Calu3 (cell line): ENCODE data around the gene SAMD8. TPM values are rescaled to one million over a fixed set of nuclear protein-coding genes. Genes with fewer than 3 reads are reported as not detected.
"Not testable (repeated sequence)": the region's sequence is repeated elsewhere in the genome, so short reads cannot be mapped to it uniquely, and the experiment has no call there.

Experiments
- BruUV-seq: library from RNA; stranded (reverse); fragments of 400-500 nt; replicated peaks from 2 replicates; lab custom pipeline; 2021; lab: Mats Ljungman, UMichigan
- CTCF ChIA-PET: fragments of 300-600 bp; sonication (Branson Sonifier 250); formaldehyde crosslinking; loops from one replicate; lab custom pipeline; 2022; ENCODE audit warnings: antibody characterized with exemption; lab: Charles Lee
- DNase-seq: peaks from one replicate; pipeline ENCODE4 v3.0.0; 2022
- H3K27ac Mint-ChIP-seq: one replicate; pipeline ENCODE4 v1.8.0; 2022; ENCODE audit warnings: mixed read lengths; ENCODE audit not compliant: unreplicated experiment
- H3K27me3 Mint-ChIP-seq: one replicate; pipeline ENCODE4 v1.8.0; 2022; ENCODE audit warnings: mixed read lengths; ENCODE audit not compliant: unreplicated experiment
- H3K36me3 Mint-ChIP-seq: one replicate; pipeline ENCODE4 v1.8.0; 2022; ENCODE audit warnings: mild to moderate bottlenecking, moderate library complexity, mixed read lengths; ENCODE audit not compliant: insufficient read depth, unreplicated experiment
- H3K4me1 Mint-ChIP-seq: one replicate; pipeline ENCODE4 v1.8.0; 2022; ENCODE audit warnings: mild to moderate bottlenecking, low read depth, mixed read lengths; ENCODE audit not compliant: unreplicated experiment
- H3K4me3 Mint-ChIP-seq: one replicate; pipeline ENCODE4 v1.8.0; 2022; ENCODE audit warnings: mild to moderate bottlenecking, low read depth, moderate library complexity, mixed read lengths; ENCODE audit not compliant: unreplicated experiment
- H3K9me3 Mint-ChIP-seq: one replicate; pipeline ENCODE4 v1.8.0; 2022; ENCODE audit warnings: low read depth, mixed read lengths; ENCODE audit not compliant: unreplicated experiment
- CTCF ChIP-seq: fragments of 200-600 bp; IDR thresholded peaks from one replicate; pipeline ENCODE4 v1.8.0; 2022; ENCODE audit warnings: antibody characterized with exemption; ENCODE audit not compliant: unreplicated experiment
- intact Hi-C: fragments of 100-400 bp; cut with micrococcal nuclease; formaldehyde crosslinking; loops from one replicate; pipeline ENCODE4 v1.10.0; 2022; ENCODE audit not compliant: unreplicated experiment
- total RNA-seq: library from RNA; stranded (reverse); gene quantifications from 2 replicates; pipeline ENCODE4 v1.2.3, GENCODE V29; 2022

The SAMD8 gene
- total RNA-seq, 1 experiment from 2014 or later, result 19.9 TPM

DNA sequence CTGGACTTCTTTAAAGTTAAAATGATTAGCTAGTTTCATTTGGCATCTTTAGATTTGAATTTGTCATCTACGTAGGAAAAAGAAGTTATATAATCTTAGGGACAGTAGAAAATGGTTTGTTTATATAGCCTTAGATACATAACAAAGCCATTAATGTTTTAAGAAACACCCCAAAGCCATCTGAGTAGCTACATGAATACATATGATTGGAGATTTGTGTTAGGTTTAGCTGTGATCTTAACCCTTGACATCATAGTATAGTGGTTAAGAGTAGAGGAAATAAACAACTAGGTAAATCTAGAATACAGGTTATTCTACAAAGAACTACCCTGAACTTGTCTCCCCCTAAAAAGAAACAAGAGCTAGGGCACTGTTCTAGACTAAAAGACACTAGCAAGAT, 18.1 kb downstream of the SAMD8 start:
- Mint-ChIP-seq H3K36me3 (no peaks in the 10 kb centered on the region), H3K27me3 (no peaks in the 10 kb centered on the region)

DNA sequence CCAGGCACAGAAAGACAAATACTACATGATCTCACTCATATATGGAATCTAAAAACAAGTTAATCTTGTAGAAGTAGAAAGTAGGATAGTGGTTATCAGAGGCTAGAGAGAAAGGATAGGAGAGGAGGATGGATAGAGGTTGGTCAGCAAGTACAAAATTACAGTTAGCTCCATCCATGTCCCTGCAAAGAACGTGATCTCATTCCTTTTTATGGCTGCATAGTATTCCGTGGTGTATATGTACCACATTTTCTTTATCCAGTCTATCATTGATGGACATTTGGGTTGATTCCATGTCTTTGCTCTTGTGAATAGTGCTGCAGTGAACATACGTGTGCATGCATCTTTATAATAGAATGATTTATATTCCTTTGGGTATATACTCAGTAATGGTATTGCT, 22.2 kb downstream of the SAMD8 start:
- intact Hi-C loops, BruUV-seq, H3K36me3 Mint-ChIP-seq, H3K4me3 Mint-ChIP-seq, H3K27ac Mint-ChIP-seq, DNase-seq, H3K27me3 Mint-ChIP-seq, H3K9me3 Mint-ChIP-seq, CTCF ChIA-PET: not testable (repeated sequence)
- H3K4me1 Mint-ChIP-seq, result peaks cover 25% of the 10 kb centered on the region

More for the DNA sequence above, 18.1 kb downstream of the SAMD8 start:
- intact Hi-C loops, result no loop called here
- Mint-ChIP-seq H3K4me3 (no peak overlapping the region), H3K9me3 (no peaks in the 10 kb centered on the region), H3K27ac (no peak overlapping the region), H3K4me1 (no peaks in the 10 kb centered on the region)
- DNase-seq, result no peak
- CTCF ChIA-PET, result no interaction called here
- TF ChIP-seq CTCF, result no peak
- BruUV-seq, result no TSS peak

DNA sequence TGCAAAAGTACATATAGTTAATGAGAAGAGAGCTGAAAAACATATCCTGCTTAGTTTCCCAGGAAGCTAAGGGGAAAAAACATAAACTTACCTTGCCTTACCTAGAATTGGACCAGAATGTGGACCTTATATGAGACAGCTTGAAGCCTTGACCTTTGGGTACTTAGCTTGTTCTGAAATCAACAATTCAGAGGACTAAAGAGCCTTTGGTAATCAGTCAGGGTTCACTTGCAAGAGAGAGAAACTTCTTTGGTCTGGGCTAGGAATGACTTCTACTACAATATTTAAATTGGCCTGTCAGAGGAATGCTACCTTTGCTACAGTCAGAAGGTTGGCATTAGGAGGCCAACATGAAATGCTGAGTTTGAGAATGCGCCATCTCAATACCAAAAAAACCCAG, 24.9 kb downstream of the SAMD8 start:
- H3K27ac Mint-ChIP-seq, result no peak overlapping the region
- no peaks in the 10 kb centered on the region for H3K27me3 Mint-ChIP-seq
- no peaks in the 10 kb centered on the region for H3K36me3 Mint-ChIP-seq
- TF ChIP-seq CTCF, result no peak
- no peaks in the 10 kb centered on the region for H3K9me3 Mint-ChIP-seq
- intact Hi-C loops, result no loop called here
- CTCF ChIA-PET, result interaction anchor here (0.7 kb wide), 1 partner anchor 37 kb away, joined by 3 read pairs; no protein-coding TSS in a partner anchor
- H3K4me1 Mint-ChIP-seq, result peaks cover 25% of the 10 kb centered on the region
- BruUV-seq, result no TSS peak
- no peak overlapping the region for H3K4me3 Mint-ChIP-seq
- no peak for DNase-seq

DNA sequence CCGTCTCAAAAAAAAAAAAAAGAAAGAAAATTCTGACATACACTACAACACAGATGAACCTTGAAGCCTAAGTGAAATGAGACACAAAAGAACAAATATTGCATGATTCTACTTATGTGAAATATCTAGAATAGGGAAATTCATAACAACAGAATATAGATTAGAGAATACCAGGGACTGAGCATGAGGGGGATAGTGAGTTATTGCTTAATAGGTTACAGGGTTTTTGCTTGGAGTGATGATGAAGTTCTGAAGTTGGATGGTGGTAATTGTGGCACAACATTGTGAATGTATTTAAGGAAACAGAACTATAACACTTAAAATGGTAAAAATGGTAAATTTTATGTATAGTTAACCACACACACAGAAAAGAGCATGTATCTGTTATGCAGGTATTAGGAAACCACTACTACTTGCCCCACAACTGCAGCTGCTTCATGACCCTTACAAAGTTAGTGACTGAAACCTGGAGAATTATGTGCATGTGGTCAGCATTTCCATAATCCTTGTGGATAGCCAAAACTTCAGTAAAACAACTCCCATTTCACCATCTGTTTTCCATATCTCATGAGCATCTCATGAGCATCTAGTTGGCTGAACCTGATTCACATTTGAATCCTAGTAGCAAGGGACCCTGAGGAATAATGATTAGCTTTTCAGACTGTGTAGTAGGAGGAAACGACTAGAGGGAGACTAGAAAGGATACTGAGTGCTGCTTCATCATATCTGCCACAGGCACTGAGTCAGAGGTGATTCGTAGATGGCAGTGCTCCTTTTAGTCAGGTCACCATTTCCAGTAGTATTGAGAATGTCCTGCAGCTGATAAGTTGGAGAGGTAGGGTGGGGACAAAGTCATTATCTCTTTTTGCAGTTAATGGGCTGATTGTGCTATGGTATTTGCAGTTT, 26.3 kb downstream of the SAMD8 start:
- H3K36me3 Mint-ChIP-seq, result no peaks in the 10 kb centered on the region
- no peak for DNase-seq
- intact Hi-C loops, result no loop called here
- TF ChIP-seq CTCF, result no peak
- CTCF ChIA-PET, result interaction anchor here (0.7 to 0.8 kb wide), 2 partner anchors 26 to 961 kb away, joined by 3 read pairs; partner anchors contain the start of gene SAMD8
- H3K27me3 Mint-ChIP-seq, result no peaks in the 10 kb centered on the region
- no peak overlapping the region for H3K4me3 Mint-ChIP-seq
- H3K27ac Mint-ChIP-seq, result no peak overlapping the region
- H3K4me1 Mint-ChIP-seq, result peaks cover 25% of the 10 kb centered on the region
- no TSS peak for BruUV-seq
- no peaks in the 10 kb centered on the region for H3K9me3 Mint-ChIP-seq

- DNase-seq, result no peak
- CTCF ChIA-PET, result no interaction called here
These were observed 28.8 kb downstream of the SAMD8 start for GRCh38 chr10:75140246-75140645.

More at GRCh38 chr10:75140246-75140645, 28.8 kb downstream of the SAMD8 start:
- Mint-ChIP-seq H3K27ac (no peak overlapping the region), H3K4me3 (no peak overlapping the region), H3K9me3 (no peaks in the 10 kb centered on the region), H3K27me3 (no peaks in the 10 kb centered on the region), H3K4me1 (peaks cover 25% of the 10 kb centered on the region), H3K36me3 (no peaks in the 10 kb centered on the region)
- no peak for TF ChIP-seq CTCF
- intact Hi-C loops, result no loop called here
- BruUV-seq, result no TSS peak
